CD14-positive monocyte (primary cell): ENCODE measurements around the gene SEMA3D. TPM values are rescaled to one million over a fixed set of nuclear protein-coding genes. Genes with fewer than 3 reads are reported as not detected.

Source experiments
- DNase-seq, 3 donors: peaks; one replicate each; pipeline ENCODE4 v3.0.0-alpha.2; 2011 to 2022
- H2AFZ ChIP-seq: 2 replicates; pipeline ENCODE4 v1.6.0; 2012; ENCODE audit warnings: mild to moderate bottlenecking, low read depth, low read length, inconsistent platforms; ENCODE audit not compliant: insufficient read depth, poor library complexity, severe bottlenecking
- H3K27ac ChIP-seq, 2 donors: 1 replicate in 1 of 2; 2 replicates in 1 of 2; pipeline ENCODE4 v1.5.1; 2012 to 2013; ENCODE audit warnings: low read length in 2 of 2, control low read depth in 1 of 2, inconsistent platforms in 1 of 2, low read depth in 1 of 2, mild to moderate bottlenecking in 1 of 2
- H3K27me3 ChIP-seq, 2 donors: one replicate each; pipeline versions ENCODE4 v1.6.0 to v1.6.1; 2011 to 2013; ENCODE audit warnings: low read length in 2 of 2; ENCODE audit not compliant: control insufficient read depth in 2 of 2, insufficient read depth in 2 of 2
- H3K36me3 ChIP-seq, 2 donors: replicated peaks in 1 of 2; 1 replicate in 1 of 2; 2 replicates in 1 of 2; pipeline versions ENCODE4 v1.5.1 to v1.6.1; 2012 to 2013; ENCODE audit warnings: low read length in 2 of 2, control low read depth in 1 of 2, inconsistent platforms in 1 of 2, mild to moderate bottlenecking in 1 of 2; ENCODE audit not compliant: insufficient read depth in 2 of 2, control insufficient read depth in 1 of 2
- H3K4me1 ChIP-seq, 2 donors: 1 replicate in 1 of 2; 2 replicates in 1 of 2; pipeline versions ENCODE4 v1.5.1 to v1.6.1; 2012 to 2013; ENCODE audit warnings: low read length in 2 of 2, control low read depth in 1 of 2, inconsistent platforms in 1 of 2, mild to moderate bottlenecking in 1 of 2, moderate library complexity in 1 of 2; ENCODE audit not compliant: insufficient read depth in 2 of 2, control insufficient read depth in 1 of 2
- H3K4me2 ChIP-seq: replicated peaks from 2 replicates; pipeline ENCODE3; 2012; ENCODE audit warnings: low read length, moderate library complexity, mild to moderate bottlenecking; ENCODE audit not compliant: poor library complexity, severe bottlenecking; ENCODE audit errors: extremely low read depth
- H3K4me3 ChIP-seq, 3 experiments: fragments of 200-600 bp in 1 of 3; sonication (generic) in 1 of 3; replicated peaks in 1 of 3; 1 replicate in 2 of 3; 2 replicates in 1 of 3; pipeline ENCODE4 v1.5.1; 2011 to 2013; ENCODE audit warnings: low read length in 3 of 3, mild to moderate bottlenecking in 3 of 3, control low read depth in 2 of 3, low read depth in 2 of 3, inconsistent platforms in 1 of 3, moderate library complexity in 1 of 3
- H3K79me2 ChIP-seq: 2 replicates; pipeline ENCODE4 v1.6.0; 2012; ENCODE audit warnings: mild to moderate bottlenecking, control low read depth, inconsistent platforms, low read length, moderate library complexity; ENCODE audit not compliant: insufficient read depth
- H3K9ac ChIP-seq: 2 replicates; pipeline ENCODE4 v1.6.0; 2017; ENCODE audit warnings: low read length, mild to moderate bottlenecking; ENCODE audit not compliant: insufficient read depth, poor library complexity, severe bottlenecking
- H3K9me3 ChIP-seq, 2 donors: replicated peaks in 1 of 2; 1 replicate in 1 of 2; 2 replicates in 1 of 2; pipeline versions ENCODE4 v1.5.1 to v1.6.1; 2012 to 2013; ENCODE audit warnings: low read length in 2 of 2, control low read depth in 1 of 2; ENCODE audit not compliant: control insufficient read depth in 1 of 2, insufficient read depth in 1 of 2
- H4K20me1 ChIP-seq: 2 replicates; pipeline ENCODE4 v1.6.0; 2012; ENCODE audit warnings: mild to moderate bottlenecking, low read length, control low read depth, moderate library complexity; ENCODE audit not compliant: insufficient read depth
- H3K27ac Mint-ChIP-seq, 7 donors: one replicate each; pipeline ENCODE4 v1.8.0; 2020; ENCODE audit warnings: mild to moderate bottlenecking in 7 of 7, mixed read lengths in 7 of 7, moderate library complexity in 6 of 7, inconsistent platforms in 2 of 7
- H3K27me3 Mint-ChIP-seq, 3 donors: one replicate each; pipeline ENCODE4 v1.8.0; 2021 to 2022; ENCODE audit warnings: low read depth in 3 of 3, mild to moderate bottlenecking in 3 of 3, mixed read lengths in 3 of 3, moderate library complexity in 3 of 3, inconsistent platforms in 1 of 3
- H3K36me3 Mint-ChIP-seq, 2 donors: one replicate each; pipeline ENCODE4 v1.8.0; 2020; ENCODE audit warnings: mixed read lengths in 2 of 2, inconsistent platforms in 1 of 2, mild to moderate bottlenecking in 1 of 2
- H3K4me1 Mint-ChIP-seq: one replicate; pipeline ENCODE4 v1.8.0; 2020; ENCODE audit warnings: mild to moderate bottlenecking, mixed read lengths
- H3K4me3 Mint-ChIP-seq, 2 donors: one replicate each; pipeline ENCODE4 v1.8.0; 2020; ENCODE audit warnings: mild to moderate bottlenecking in 2 of 2, mixed read lengths in 2 of 2, moderate library complexity in 1 of 2
- H3K9me3 Mint-ChIP-seq, 7 donors: one replicate each; pipeline ENCODE4 v1.8.0; 2020 to 2022; ENCODE audit warnings: mixed read lengths in 7 of 7, mild to moderate bottlenecking in 6 of 7, moderate library complexity in 6 of 7, inconsistent platforms in 2 of 7
- WGBS: methylation state at CpG from one replicate; pipeline ENCODE4 v1.1.5; 2013; ENCODE audit warnings: missing lambda C conversion rate; ENCODE audit not compliant: insufficient coverage; 5-methylcytosine and 5-hydroxymethylcytosine counted together
- intact Hi-C, 2 donors: fragments of 100-400 bp; cut with micrococcal nuclease; formaldehyde crosslinking; loops; one replicate each; pipeline versions ENCODE4 v1.15.0 to v1.15.1; 2023
- polyA plus RNA-seq, 3 donors: library from polyadenylated mRNA; depleted of rRNA in 1 of 3; unstranded in 2 of 3; stranded (reverse) in 1 of 3; fragments of 300-500 nt in 2 of 3; fragments of >200 nt in 1 of 3; fragmentation: Illumina TruSeq in 2 of 3; gene quantifications; 1 replicate in 2 of 3; 2 replicates in 1 of 3; pipeline ENCODE4 v1.2.3, GENCODE V29; 2012 to 2021
- TF ChIP-seq, protein P1 (sequence below): fragments of 200-600 bp; IDR thresholded peaks from one replicate; pipeline ENCODE4 v1.8.0; 2022; ENCODE audit warnings: antibody characterized with exemption, mild to moderate bottlenecking

SEMA3D gene
- polyA plus RNA-seq, 3 donors: not detected

DNA sequence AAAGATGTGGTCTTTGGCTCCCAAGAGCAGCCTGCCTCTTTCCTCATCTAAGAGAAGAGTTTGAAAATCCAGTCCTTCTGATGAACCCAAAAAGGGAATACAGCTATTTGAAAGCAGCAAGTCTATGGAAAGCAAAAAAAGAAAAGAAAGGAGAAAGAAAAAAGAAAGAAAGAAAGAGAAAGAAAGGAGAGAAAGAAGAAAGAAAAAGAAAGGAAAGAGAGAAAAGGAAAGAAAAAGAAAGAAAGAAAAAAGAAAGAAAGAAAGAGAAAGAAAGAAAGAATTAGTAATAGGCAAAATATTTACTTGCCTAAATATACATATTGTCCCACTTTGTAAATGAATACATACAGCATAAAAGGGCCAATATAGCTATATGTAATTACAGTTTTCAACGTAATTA, 89.0 kb downstream of the SEMA3D start:
- Histone ChIP-seq H3K79me2 (no peaks in the 10 kb centered on the region), H3K9me3 (no peaks in the 10 kb centered on the region), H3K36me3 (no peaks in the 10 kb centered on the region), H3K27ac (no peak overlapping the region), H3K4me1 (no peaks in the 10 kb centered on the region), H3K27me3 (no peaks in the 10 kb centered on the region), H3K4me2 (no peak overlapping the region), H3K9ac (no peak overlapping the region), H4K20me1 (no peaks in the 10 kb centered on the region), H2AFZ (no peak overlapping the region), H3K4me3 (no peak overlapping the region)
- Mint-ChIP-seq H3K4me1 (no peaks in the 10 kb centered on the region), H3K27me3 (peaks cover 0 to 2% (median 0%) of the 10 kb centered on the region in 3 donors), H3K9me3 (no peaks in the 10 kb centered on the region), H3K4me3 (no peak overlapping the region), H3K27ac (no peak overlapping the region), H3K36me3 (no peaks in the 10 kb centered on the region)
- WGBS: no CpG with 5 or more reads among the region's 1 CpG
- no peak for DNase-seq
- intact Hi-C loops: no loop called here
- TF ChIP-seq, protein P1, sequence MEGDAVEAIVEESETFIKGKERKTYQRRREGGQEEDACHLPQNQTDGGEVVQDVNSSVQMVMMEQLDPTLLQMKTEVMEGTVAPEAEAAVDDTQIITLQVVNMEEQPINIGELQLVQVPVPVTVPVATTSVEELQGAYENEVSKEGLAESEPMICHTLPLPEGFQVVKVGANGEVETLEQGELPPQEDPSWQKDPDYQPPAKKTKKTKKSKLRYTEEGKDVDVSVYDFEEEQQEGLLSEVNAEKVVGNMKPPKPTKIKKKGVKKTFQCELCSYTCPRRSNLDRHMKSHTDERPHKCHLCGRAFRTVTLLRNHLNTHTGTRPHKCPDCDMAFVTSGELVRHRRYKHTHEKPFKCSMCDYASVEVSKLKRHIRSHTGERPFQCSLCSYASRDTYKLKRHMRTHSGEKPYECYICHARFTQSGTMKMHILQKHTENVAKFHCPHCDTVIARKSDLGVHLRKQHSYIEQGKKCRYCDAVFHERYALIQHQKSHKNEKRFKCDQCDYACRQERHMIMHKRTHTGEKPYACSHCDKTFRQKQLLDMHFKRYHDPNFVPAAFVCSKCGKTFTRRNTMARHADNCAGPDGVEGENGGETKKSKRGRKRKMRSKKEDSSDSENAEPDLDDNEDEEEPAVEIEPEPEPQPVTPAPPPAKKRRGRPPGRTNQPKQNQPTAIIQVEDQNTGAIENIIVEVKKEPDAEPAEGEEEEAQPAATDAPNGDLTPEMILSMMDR: no peak

DNA sequence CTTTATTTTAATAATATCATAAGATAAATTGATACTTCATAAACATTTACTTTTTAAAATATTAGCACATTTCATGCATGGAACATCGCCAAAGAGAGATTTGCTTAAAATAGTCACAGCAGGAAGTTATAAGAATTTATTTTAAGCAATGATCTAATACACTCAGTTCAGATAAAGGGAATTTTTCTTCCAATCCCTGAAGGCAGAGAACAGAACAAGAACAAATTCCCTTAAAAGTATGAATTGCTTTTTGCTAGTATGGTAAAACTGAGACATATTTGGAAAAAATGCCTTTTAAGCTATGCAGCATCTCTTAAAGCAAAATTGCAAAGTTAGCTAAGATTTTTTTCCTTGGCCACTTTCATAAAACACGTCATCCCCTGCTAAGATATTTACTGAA, 91.0 kb downstream of the SEMA3D start:
- H3K4me3 Mint-ChIP-seq: no peak overlapping the region

More for the DNA sequence above, 91.0 kb downstream of the SEMA3D start:
- WGBS: no CpG with 5 or more reads among the region's 2 CpGs
- H3K79me2 ChIP-seq: no peaks in the 10 kb centered on the region
- no peaks in the 10 kb centered on the region for H3K9me3 ChIP-seq
- no peak overlapping the region for H3K4me2 ChIP-seq
- H2AFZ ChIP-seq: no peak overlapping the region
- no peak for DNase-seq
- Mint-ChIP-seq H3K27ac (no peak overlapping the region), H3K4me1 (no peaks in the 10 kb centered on the region), H3K27me3 (peaks cover 0 to 2% (median 2%) of the 10 kb centered on the region in 3 donors), H3K36me3 (no peaks in the 10 kb centered on the region), H3K9me3 (peaks cover 0 to 3% (median 0%) of the 10 kb centered on the region in 7 donors)
- H3K27ac ChIP-seq: no peak overlapping the region
- no peak overlapping the region for H3K4me3 ChIP-seq
- TF ChIP-seq, protein P1: no peak
- H3K4me1 ChIP-seq: no peaks in the 10 kb centered on the region
- no peak overlapping the region for H3K9ac ChIP-seq
- no peaks in the 10 kb centered on the region for H3K36me3 ChIP-seq
- no peaks in the 10 kb centered on the region for H4K20me1 ChIP-seq
- intact Hi-C loops: no loop called here
- H3K27me3 ChIP-seq: no peaks in the 10 kb centered on the region
